HG03097 (cell line): ENCODE measurements around the gene C17orf50.

Experiments
- ATAC-seq: cut with Tn5 transposase; IDR thresholded peaks from one replicate; pipeline ENCODE4 v1.9.1; 2021; ENCODE audit not compliant: unreplicated experiment, low FRiP score

Gene C17orf50

DNA sequence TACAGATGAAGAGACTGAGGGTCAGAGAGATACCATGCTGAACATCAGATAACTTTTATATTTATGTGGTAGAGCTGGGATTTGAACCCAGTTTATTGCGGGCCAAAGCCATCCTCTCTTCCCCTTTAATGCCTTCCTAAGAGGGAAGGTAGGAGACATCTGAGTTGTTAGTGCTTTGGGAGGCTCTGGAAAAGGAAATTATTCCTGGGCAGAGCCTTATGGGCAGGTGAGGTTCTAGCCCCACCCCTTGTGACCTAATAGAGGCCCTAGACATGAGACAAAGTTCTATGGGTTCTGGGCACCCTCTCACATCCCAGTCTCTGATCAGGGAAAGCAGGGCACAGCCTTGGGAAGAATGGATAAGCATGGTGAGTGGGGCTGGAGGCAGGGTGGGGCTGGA lies at the start of gene C17orf50:
C17orf50 (plus strand) TSS at position 301 of the 400 bp plus-strand sequence; CDS start at position 356, 55 bp downstream.
- ATAC-seq: no peak

DNA sequence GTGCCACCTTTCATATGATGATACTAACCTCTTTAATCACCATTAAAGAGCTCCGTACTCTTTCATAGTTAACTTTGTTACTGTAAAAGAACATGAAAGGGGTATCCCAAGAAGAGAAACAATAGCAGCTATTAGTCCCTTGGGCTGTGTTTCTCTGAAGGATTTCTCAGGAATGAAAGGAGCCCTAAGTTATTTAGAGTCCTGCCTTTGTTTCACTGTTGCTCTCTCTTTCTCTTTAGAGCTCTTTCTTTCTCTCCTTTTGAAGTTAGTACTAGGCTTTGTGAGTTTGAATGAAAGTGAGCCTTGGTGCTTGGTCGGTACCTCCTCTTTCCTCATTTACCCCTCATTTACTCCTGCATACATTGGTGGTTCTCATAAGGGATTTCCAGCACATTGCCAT lies 49.7 kb upstream of the C17orf50 start:
- no peak for ATAC-seq

DNA sequence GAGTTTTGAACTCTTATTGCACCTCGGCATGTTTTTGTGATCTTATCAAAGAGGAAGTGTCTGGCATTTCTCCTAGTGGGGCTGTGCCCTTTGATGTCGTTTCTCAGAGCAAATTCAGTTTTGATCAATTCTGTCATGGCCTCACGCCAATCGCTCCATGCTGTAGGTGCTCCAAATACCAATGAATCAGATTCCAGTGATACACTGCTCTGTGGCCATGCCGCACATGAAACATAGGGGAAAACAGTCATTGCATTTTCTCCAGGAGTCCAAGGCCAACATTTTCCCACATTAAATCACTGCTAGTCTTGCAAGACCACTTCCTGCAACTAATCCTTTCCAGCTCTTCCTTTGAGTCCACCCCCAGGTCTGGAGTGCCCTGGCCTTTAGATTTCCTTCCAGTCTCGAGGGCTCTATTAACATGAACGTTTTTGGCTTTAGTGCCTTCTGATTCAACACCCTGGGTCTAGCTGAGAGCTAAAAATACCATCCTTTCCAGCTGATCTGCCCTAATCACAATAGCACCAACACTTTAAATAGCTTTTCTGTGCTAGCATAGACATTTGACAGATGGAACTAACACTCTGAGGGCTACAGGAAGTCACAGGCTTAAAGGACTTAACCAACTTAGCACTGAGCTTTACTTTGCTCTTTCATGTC lies 47.5 kb upstream of the C17orf50 start:
- no peak for ATAC-seq

DNA sequence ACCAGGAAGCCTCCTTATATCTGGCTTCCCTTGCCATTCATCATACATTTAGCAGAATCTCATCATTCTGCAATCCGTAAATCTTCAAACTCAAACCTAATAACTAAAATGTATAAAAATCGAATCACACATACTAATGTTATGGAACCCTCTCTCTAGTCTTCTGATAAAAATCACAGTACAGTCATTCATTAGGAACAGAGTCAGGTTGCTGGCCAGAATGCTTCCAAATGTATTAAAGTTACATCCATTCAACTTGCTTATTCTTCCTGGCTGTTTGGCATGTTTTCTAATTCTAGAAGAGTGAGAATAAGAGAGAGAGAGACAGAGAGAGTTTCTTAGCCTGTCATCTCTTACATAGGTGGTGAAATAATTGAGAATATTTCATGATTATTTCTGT lies 45.7 kb upstream of the C17orf50 start:
- ATAC-seq: no peak

DNA sequence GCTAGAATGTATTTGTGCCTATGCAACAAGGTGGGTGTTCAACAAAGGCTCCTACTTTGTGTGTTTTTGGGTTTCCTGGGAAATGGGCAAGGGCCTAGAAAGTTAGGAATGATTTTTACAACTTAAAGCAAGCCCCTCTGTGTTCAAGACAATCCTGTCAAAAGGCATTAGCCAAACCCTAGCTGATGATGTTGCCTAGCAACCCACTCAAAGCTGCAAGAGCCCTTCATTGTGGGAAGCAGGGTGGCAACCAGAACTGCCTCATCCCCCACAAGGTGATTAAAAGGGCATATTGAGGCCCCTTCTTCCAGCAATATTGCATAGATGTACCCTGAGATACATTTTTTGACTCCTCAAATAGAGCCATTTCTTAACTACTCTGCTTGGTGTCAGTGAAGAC lies 45.3 kb upstream of the C17orf50 start:
- no peak for ATAC-seq

DNA sequence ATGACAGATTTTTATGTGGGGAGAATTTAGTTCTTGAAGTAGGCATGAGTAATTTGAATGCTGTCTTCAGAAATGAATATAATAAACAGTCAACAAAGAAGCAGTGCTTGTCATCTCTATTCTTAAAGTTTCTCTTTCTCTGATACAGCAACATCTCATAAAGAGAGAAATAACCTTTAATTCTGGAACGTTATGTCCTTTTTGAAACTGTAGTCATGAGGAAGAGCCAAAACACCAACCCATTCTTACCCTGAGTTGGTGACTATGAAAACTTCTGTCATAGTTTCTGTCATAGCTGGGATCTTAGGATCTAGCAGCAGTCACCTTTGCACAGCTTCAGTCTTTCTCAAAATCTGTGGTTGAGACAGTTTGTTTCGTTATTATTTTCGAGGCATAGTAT lies 44.5 kb upstream of the C17orf50 start:
- ATAC-seq: no peak

DNA sequence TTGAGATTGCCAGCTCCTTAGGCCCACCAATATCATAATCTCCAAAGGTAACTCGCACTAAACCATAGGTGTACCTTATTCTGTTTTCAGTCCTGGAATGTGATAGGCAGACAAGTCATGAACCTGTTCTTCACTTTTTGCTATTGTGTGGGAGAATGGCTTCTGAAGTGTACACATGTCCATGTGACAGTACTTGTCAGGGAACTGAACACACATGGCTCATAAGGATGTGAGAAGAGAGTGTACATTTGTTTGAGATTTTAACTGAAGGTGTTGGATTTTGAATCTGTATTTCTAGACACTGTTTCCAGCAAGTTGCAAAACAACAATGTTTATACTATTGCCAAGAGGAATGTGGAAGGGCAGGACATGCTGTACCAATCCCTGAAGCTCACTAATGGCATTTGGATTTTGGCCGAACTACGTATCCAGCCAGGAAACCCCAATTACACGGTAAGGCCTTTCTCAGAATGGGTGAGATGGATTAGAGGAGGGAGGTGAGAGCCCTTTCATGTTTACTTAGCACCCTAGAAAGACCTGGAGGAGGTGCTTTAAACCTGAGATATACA lies 43.7 kb upstream of the C17orf50 start:
- ATAC-seq: no peak

DNA sequence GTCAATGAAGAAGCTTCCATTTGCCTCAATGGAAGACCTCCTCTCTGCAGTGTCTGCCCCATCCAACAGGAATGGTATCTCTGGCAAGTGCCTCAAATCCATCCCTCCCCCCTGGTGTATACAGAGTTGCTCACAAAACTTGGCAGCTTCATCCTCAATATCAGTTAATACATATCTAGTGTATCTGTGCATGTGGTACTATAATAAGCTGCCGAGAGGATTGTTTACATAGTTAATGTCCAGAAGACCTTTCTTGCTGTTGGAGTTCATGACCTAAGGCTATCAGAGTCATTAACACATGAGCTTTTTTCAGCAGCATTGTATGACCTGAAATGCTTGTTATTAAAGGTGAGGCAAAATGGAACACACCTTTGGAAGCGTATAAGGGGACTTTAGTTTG lies 43.2 kb upstream of the C17orf50 start:
- ATAC-seq: no peak

DNA sequence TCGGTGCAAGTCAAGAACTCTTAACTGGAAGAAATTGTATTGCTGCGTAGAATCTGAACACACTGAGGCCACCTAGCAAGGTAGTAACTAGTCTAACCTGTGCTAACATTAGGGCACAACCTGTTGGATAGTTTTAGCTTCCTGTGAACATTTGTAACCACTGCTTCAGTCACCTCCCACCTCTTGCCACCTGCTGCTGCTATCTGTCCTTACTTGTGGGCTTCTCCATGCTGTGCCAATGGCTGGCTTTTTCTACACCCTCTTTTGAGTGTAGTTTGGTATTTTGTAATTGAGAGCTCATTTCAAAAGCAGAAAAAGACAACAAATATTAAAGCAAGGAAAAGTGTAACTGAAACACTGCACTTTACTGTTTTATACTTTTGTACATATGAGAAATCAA lies 37.0 kb upstream of the C17orf50 start:
- ATAC-seq: no peak

DNA sequence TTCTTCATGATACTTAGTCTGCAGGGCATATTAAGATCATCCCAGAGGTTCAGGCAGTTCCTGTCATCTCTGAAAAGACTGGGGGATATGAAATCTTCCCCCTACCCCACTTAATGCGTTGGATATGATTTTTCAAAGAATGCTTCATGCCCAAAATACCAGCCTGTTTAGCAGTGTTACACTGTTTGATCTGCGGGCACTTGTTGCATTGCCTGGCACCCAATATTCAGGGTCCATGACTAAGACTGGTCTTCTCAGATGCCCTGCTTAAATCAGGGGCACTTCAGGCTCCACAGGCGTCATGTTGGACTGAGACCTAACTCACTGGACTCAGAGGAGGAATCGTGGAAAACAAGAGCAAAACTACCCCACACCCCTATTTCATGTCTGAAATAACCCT lies 35.6 kb upstream of the C17orf50 start:
- ATAC-seq: no peak

DNA sequence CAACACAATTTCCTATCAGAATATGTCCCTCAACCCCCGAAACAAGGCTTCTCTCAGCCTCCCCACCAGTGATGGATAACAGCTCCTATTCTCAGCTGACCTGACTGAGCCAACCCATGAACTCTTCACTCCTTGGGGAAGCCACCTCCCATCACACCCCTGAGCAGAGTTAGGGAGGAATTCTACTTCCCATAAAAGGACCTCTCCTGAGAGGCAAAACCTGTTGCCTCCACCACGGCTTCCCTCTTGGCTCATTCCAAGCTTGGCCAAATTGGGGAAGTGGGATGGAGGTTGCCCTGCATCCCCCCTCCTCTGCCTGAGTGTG lies 34.9 kb upstream of the C17orf50 start:
- ATAC-seq: no peak

DNA sequence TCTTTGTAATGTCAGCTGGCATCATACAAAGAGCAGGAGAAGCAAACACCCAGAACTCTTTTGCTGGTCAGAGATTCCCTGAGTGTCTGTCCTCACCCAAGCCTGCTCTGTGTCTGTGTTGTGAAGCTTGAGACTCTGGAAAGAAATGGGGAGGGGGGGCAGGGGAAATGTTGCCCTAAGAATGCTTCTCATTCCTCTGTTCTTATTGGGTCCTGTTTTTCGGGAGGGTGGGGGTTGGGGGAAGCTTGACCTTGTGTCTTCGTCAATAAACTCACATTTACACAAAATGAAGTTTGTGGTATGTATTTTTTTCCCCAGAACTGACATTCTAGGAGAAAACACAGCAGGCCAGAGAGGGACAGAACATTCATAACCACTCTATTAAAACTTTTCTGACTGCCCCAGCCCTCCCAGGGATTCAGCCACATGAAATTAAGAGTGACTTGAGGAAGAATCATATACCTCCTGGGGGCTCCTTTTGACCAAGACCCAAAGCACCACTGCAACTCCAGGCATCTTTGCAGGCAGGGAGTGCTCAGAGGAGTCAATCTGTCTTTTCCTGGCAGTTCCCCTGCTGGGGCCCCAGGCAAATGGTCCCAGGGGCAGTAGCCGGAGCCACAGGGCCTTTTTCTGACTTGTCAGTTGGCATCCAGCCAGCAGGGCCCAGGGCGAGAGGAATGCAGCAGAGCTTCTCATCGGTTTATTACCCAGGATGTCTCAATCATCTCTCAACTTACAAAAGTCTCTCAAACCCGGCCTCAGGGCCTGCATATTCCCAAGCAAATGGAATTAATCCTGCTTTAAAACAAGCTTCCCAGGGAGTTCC lies 34.3 kb upstream of the C17orf50 start:
- no peak for ATAC-seq

DNA sequence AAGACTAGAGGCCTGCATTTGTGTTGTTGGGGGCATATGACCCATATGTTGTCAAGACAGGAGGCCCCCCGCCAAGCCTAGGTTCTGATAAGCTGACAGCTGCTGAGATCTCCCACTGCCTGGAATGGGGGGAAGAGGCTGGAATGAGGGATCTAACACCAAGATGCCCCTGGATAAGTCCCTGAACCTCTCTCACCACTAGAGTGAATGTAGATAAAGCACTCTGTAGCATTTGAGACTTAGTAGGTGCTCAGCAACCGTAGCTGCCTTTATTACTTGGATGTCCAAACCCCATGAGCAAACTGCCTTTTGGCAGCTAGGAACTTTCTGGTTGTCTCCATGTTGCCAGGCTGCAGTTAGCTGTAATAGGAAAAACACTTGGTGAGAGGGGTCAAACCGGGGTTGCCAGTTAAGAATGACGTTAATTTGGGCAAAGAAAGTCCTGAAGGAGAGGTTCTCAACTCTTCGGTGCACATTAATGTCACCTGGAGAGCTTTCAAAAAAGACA lies 33.7 kb upstream of the C17orf50 start:
- no peak for ATAC-seq

DNA sequence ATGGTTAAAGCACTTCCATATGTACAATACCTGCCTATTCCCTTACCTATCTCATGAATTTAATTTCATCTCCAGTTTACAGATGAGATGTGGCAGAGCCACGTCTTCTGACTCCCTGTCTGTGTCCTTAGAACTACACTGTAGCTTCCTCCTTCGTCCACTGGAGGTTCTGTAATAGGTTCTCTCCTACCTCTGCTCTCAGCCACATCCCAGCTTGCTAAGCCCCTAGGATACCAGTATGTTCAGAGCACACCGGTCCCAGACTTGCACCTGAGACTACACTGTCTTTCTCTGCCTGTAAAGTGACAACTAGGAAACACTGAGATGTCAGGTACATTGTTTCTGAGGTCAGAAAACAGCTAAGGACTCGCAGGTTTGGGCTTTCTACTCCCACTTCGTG lies 33.1 kb upstream of the C17orf50 start:
- ATAC-seq: no peak

DNA sequence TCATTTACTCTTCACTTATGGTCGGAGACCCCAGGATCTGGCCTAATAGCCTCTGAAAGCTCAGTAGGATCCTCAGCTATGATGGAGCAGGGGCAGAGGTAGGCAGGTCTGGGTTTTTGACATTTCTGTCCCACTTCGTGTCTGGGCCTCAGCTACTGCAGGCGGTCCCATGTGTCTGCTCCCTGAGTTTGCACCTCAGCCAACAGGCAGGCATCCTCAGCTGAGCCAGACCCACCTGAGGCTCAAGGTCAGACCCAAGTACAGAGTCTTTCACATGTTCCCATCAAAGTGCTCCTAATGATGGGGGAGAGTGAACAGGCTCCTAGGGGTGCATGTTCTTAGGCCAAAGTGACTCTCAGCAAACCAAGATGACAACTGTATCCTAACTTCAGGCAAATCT lies 32.1 kb upstream of the C17orf50 start:
- ATAC-seq: no peak

DNA sequence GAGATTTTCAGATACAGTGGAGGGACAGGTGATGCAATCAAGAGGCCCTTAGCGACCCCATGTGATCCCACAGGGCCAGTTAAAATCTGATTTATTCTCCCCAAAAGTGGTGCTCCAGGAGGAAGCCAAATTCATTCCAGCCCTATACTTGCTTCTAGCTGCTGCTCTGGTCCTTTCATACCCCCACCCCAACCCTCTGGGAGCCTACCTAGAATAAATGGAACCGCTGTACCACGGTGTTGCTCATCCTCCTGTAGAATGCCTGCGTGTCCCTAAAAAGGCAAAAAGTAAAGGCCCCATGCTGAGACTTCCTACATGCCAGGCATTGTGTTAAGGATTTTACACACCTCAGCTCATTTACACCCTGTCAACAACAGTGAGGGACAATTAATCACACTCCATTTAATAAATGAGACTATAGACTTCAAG lies 31.3 kb upstream of the C17orf50 start:
- ATAC-seq: no peak

DNA sequence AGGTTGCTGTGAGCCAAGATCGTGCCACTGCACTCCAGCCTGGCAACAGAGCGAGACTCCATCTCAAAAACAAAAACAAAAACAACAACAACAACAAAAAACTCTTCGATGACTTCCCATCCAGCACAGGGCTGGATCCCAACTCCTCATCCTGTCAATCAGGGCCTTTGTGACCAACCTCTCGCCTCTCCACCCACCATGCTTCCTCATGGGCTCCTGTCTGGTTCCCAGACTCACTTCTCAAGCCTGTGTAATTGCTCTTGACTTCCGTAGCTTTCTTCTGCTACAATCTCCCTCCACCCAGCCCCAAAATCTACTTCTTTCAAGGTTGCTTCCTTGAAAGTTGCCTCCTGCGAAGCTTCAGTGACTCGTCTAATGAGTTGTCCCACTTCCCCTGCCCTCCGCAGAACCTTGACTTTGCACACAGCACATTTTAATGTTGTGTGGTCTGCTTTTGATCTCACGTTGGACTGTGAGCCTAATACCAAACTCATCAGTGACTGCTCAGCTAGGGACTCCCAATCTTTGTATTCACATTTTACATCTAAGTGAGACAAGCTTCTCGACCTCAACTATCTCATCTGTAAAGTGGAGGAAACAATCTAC lies 30.2 kb upstream of the C17orf50 start:
- ATAC-seq: no peak

DNA sequence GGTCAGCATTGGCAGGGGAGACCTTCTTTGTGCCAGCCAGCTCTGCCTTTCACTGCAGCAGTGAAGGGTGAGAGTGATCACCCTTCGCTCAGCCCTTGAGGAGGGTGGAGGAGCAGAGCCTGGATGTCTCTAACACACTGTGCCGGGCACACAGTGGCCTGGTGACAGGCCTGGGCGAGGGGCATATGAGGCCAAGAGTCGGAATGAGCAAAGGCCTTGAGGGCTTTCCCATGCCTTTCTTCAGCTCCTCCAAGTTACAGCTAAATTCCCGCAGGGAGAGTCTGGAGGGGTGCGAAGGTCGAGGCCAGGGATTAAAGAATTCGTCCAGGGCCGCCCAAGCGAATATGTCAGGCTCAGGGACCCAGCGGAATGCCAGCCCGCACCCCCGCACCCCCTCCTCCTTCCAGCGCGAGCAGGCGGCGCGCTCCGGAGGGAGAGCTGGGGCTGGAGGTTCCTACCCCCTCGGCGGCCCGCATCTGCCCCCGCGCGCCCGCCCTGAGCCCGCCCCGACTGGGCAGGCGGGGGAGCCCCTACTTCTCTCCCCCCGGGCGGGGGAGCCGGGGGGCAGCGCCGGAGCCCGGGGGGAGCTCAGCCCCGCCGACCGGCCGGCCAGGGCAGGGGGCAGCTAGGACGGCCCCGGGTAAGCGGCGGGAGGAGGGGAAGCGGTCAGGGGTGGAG lies 29.3 kb upstream of the C17orf50 start, which contains the start of gene RASL10B:
RASL10B (plus strand) TSS at position 401 of the 678 bp plus-strand sequence. CDS start 3,546 bp downstream, outside the sequence.
- no peak for ATAC-seq

DNA sequence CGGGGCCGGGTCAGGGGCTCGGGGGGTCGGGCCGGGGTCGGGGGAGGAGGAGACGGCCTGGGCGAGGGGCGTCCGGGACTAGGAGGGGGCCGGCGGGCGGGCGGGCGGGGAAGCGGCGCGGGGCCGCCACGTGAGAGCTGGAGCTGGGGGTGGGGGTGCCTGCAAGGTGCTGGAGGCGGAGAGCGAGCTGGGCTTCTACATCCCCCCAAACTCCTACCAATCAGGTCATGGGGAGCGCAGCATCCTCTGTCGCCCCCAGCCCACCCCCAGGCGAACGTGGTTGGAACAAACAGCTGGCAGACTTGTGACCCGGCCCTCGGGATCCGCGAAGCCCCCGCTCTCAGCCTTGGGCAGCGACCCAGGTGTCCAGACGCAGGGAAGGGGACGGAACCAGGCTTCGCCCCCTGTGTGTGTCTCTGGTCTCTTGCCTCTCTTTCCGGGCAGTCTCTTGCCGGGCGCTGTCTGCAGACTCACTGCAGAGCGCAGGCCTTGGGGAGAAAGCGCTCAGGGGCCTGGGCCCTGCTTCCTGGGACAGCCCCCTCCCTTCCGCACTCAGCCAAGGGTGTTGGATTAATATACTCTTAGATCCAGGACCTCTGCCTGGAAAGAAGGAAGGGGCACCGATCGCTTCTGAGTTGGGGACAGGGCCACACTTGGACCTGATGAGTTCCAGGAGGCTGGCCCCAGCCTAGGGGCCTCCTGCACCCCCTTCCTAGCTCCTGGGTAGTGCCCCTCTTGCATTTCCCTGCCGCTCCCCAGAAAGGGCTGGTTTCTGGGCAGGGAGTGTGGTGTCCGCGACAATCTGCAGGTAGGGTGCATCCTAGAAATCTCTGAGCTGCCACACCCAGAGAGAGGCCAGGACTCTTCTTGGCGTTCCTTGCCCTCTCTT lies 28.5 kb upstream of the C17orf50 start:
- no peak for ATAC-seq

DNA sequence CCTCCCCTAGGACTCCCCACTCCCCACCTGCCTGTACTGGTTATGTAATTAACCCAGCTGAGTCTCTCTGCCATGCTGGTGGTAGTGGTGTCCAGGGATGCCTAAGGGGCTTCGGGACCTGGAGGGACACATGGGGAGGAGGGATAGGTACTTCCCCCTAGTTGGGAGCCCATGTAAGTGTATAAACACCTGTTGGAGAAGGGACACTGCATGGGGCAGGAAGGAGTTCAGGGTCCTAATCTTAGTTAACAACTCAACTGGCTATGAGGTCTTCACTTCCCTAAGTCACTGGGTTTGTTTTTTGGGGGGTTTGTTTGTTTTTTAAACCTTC lies 27.9 kb upstream of the C17orf50 start:
- ATAC-seq: no peak
